HG02938 (cell line): Measurements from ENCODE around the gene UQCC2.

Experiments used
- ATAC-seq: cut with Tn5 transposase; IDR thresholded peaks from one replicate; pipeline ENCODE4 v1.9.1; 2021; ENCODE audit warnings: mild to moderate bottlenecking, moderate library complexity; ENCODE audit not compliant: unreplicated experiment

The UQCC2 gene

GRCh38 chr6:33677689-33678088, 33.8 kb downstream of the UQCC2 start:
- ATAC-seq, result no peak

GRCh38 chr6:33677143-33677660, 34.3 kb downstream of the UQCC2 start:
- ATAC-seq, result no peak

GRCh38 chr6:33676416-33677142, 34.9 kb downstream of the UQCC2 start:
- no peak for ATAC-seq

DNA sequence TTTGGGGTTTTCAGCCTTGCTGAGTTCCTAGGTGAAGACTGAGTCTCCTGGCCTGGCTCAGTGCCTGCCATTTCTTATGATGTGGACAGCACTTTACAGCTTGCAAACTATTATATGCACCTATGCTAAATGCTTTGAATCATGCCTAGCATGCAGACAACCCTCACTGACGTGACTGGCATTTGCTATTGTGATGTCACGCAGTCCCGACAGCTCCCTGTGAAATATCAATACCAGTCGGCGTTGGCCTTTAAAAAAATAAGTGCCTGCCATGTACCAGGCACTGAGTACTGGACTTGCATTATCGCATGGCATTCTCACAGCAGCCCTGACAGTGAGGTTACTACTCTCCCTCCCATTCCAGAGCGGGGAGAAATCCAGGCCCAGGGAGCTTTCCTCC, 35.5 kb downstream of the UQCC2 start:
- no peak for ATAC-seq

GRCh38 chr6:33673851-33674250, 37.6 kb downstream of the UQCC2 start:
- ATAC-seq, result no peak

GRCh38 chr6:33672808-33673207, 38.7 kb downstream of the UQCC2 start:
- no peak for ATAC-seq

DNA sequence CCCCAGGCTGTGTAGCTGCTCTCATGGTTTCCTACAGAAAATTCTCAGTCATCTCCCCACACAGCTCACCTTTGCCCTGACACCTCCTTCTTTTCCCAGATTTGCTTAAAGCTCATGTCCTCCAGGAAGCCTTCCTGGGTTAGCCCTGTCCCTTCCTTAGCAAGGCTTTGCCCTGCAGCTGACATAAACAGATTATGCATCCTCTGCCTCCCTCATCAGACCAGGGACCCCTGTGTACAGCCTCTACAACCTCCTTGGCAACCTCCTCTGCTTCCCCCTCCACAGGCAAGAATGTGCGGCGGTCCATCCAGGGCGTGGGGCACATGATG, 39.8 kb downstream of the UQCC2 start:
- ATAC-seq, result no peak

GRCh38 chr6:33670971-33671743, 40.3 kb downstream of the UQCC2 start:
- ATAC-seq, result no peak

GRCh38 chr6:33670086-33670660, 41.3 kb downstream of the UQCC2 start:
- no peak for ATAC-seq

GRCh38 chr6:33668914-33669313, 42.6 kb downstream of the UQCC2 start:
- no peak for ATAC-seq

DNA sequence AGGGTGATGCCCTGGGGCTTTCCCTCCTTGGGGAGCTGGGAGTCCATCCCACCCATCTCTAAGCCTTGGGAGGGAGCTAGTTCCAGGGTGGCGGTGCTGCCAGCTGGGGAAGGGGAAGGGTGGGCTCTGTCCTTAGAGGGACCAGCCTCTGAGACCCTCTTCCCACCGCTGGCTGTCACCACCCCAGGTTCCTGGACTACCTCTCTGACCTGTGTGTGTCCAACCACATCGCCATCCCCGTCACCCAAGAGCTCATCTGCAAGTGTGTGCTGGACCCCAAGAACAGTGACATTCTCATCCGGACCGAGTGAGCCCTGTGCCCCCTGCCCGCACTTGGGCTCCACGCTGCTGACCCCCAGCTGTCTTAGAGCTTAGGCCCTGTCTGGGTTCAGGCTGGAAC, 43.2 kb downstream of the UQCC2 start:
- ATAC-seq, result no peak

GRCh38 chr6:33667776-33668175, 43.7 kb downstream of the UQCC2 start:
- no peak for ATAC-seq

GRCh38 chr6:33667072-33667471, 44.4 kb downstream of the UQCC2 start:
- no peak for ATAC-seq

- no peak for ATAC-seq
Measured at GRCh38 chr6:33665957-33666356, 45.5 kb downstream of the UQCC2 start.

DNA sequence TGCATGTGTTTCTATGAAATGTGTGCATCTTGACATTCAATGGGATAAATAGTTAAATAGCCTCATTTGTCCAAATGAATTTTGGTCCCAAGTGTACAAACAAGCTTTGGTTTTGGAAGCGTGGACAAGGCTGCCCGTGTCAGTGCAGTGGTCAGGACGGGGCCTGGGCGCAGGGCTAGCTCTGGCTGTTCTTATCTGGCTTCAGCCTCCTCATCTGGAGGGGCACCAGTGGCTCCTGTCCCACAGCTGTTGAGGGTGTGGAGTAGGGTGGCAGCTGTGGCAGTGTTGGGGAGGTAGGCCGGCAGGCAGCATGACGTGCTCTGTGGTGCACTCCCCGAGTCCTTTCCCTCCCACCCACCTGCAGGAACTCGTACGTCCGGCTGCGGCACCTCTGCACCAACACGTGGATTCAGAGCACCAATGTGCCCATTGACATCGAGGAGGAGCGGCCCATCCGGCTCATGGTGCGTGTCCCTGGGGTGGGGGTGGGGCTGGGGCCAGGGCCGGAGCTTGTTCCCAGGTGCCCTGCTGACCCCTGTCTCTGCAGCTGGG, 46.9 kb downstream of the UQCC2 start:
- no peak for ATAC-seq

- ATAC-seq, result no peak
Measured at GRCh38 chr6:33663727-33664449, 47.6 kb downstream of the UQCC2 start.

DNA sequence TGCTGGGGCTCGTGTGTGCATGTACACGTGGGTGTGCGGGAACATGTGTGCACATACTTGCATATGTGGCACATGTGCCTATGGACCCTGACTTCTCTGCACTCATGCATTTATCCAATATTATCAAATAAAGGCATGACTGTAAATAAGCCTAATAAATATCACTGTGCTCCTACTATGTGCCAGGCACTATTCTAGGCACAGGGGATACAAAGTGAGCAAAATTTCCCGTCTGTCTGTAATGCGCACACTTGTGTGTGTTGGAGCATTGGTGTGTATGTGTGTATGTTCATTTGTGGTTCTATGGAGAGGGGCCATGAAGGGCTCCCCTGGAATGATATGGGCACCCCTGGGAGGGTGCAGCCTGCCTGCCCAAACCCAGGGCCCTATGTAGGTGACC, 48.5 kb downstream of the UQCC2 start:
- ATAC-seq, result no peak

DNA sequence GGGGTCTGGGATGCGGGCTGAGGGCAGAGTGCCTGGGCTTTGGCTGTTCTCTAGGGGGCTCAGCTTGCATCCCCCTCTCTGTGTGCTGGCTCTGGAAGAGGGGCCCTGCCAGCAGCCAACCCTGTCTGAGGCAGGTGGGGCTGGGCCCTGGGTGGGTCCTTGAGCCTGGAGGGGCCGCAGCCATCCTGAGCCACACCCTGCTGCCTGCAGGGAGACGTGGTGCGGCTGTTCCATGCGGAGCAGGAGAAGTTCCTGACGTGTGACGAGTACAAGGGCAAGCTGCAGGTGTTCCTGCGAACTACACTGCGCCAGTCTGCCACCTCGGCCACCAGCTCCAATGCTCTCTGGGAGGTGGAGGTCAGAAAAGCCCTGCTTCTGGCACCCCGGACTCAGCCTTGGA, 49.2 kb downstream of the UQCC2 start:
- no peak for ATAC-seq

DNA sequence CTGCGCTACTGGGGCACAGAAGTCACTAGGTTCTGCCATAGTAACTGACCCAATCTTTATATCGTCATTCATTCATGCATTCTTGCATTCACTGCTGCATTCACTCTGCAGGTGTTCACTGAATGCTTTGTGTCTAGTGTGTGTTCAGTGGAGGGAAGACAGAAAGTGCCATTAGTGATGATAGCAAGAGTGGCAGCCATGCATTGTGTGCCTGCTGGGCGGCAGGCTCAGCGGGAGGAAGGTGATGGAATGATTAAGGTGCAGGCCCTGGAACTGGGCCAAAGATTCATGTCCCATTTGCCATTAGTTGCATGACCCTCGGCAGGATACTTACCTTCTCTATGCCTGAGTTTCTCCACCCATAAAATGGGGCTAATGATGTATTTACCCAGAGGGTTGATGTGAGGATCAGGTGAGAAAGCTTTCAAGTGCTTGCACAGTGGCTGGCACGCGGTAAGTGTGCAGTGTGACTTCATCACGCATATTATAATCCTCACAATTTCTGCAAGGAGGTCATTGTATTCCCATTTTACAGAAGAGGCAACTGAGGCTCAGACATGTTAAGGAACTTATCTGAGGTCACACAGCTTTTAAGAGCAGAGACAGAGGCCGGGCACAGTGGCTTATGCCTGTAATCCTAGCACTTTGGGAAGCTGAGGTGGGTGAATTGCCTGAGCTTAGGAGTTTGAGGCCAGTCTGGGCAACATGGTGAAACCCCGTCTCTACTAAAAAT, 50.2 kb downstream of the UQCC2 start:
- no peak for ATAC-seq

- ATAC-seq, result no peak
Measured at GRCh38 chr6:33659986-33660385, 51.5 kb downstream of the UQCC2 start.
